ENCODE data around the gene BAIAP3. TPM values are rescaled to one million over a fixed set of nuclear protein-coding genes. Genes with fewer than 3 reads are reported as not detected.
A peak's percentile ranks its signal among the peaks of the same experiment; 100 is the strongest.

BAIAP3 gene
- total and polyA plus RNA-seq, 2 of the 4 experiments (the other 2 are of a cell fraction), result 0.36 to 0.65 TPM

- peak overlapping the region; percentile 96 for H2AK9ac ChIP-seq (replicated peaks; ENCODE audit: low read depth, low read length, poor library complexity)
- 96% methylated on average over 12 of the region's 25 CpGs; no CpG with 5 or more reads in 1 of the 2 experiments for WGBS, 2 experiments (ENCODE audit: extremely low coverage in 2 of 2, insufficient read length in 1 of 2)
- H4K5ac ChIP-seq (ENCODE audit: low read depth, low read length), result peak overlapping the region; percentile 49; the same call in 1 of the 2 replicates
- peak overlapping the region; percentile 57 to 87; a peak in 2 of 4 replicates for H4K8ac ChIP-seq (ENCODE audit: low read depth in 2 of 2, low read length in 2 of 2)
- dilution Hi-C loops (cut with HindIII; ENCODE audit: low sequenced_read_pairs, unreplicated experiment) (no loop called here), in situ Hi-C loops (cut with MboI; ENCODE audit: low sequenced_read_pairs) (no loop called here), intact Hi-C loops (cut with micrococcal nuclease) (no loop called here)
- ChIA-PET CTCF (no interaction called here), POLR2A (ENCODE audit: unreplicated experiment) (no interaction called here)
- H3K27me3 ChIP-seq (ENCODE audit: control insufficient read depth, insufficient read depth, low read length), result no peaks in the 10 kb centered on the region
- H3K4ac ChIP-seq (ENCODE audit: low read depth, low read length), result peak overlapping the region; percentile 81
- peak overlapping the region; percentile 68 for H2BK120ac ChIP-seq (ENCODE audit: low read depth, low read length)
- H3K4me2 ChIP-seq (ENCODE audit: low read depth, low read length), result peak overlapping the region; percentile 87
- no peak overlapping the region for H3K18ac ChIP-seq (ENCODE audit: low read depth, low read length)
- H2BK20ac ChIP-seq (ENCODE audit: low read depth, low read length), result peak overlapping the region; percentile 31
- H2AFZ ChIP-seq (replicated peaks; ENCODE audit: low read length, poor library complexity), result no peak overlapping the region
- DNase-seq (no peak), ATAC-seq (ENCODE audit: low read depth) (no peak)
- H3K79me1 ChIP-seq (ENCODE audit: low read depth in 1 of 2, low read length in 2 of 2), result peaks cover 9 to 30% of the 10 kb centered on the region in 2 experiments
- peak overlapping the region; percentile 94 for H2AK5ac ChIP-seq (ENCODE audit: low read depth, low read length)
- H3K36me3 ChIP-seq (ENCODE audit: control insufficient read depth, insufficient read depth, low read length), result peaks cover 20% of the 10 kb centered on the region
- H4K91ac ChIP-seq (ENCODE audit: insufficient read depth, low read depth, low read length), result peak overlapping the region; percentile 67
- H3K14ac ChIP-seq (replicated peaks; ENCODE audit: low read depth, low read length), result peak overlapping the region; percentile 70; the same call in 1 of the 2 replicates
- H2BK5ac ChIP-seq (ENCODE audit: low read depth, low read length, poor library complexity, severe bottlenecking), result peak overlapping the region; percentile 97
- no peaks in the 10 kb centered on the region for H3K9me3 ChIP-seq (ENCODE audit: control insufficient read depth, insufficient read depth, low read length)
- peak overlapping the region; percentile 74 for H3K23ac ChIP-seq (ENCODE audit: low read depth, low read length)
- peak overlapping the region; percentile 89; the same call in 2 of the 3 replicates for H2BK15ac ChIP-seq (ENCODE audit: low read depth, low read length)
- peak overlapping the region; percentile 73; the same call in 1 of the 2 replicates for H3K9ac ChIP-seq (ENCODE audit: low read depth, low read length)
- peak overlapping the region; percentile 66; the same call in 1 of the 2 replicates for H3K56ac ChIP-seq (ENCODE audit: extremely low read depth, insufficient read depth, low read length)
- BruUV-seq (replicated peaks), result no TSS peak
- peaks cover 11% of the 10 kb centered on the region for H3K4me1 ChIP-seq (ENCODE audit: control insufficient read depth, insufficient read depth, low read length)
- 0 out of 2 replicates have a peak, but pooled peaks cover 6% of the 10 kb centered on the region for H3K9me1 ChIP-seq (ENCODE audit: insufficient read depth, low read length)
- peak overlapping the region; percentile 87 for H3K27ac ChIP-seq (ENCODE audit: insufficient read depth, low read length)
- no peaks in the 10 kb centered on the region; the same call in 1 of the 2 replicates for H4K20me1 ChIP-seq (ENCODE audit: insufficient read depth, low read length)
- H3K4me3 ChIP-seq (ENCODE audit: insufficient read depth, low read depth, low read length), result peak overlapping the region; percentile 55; the same call in 1 of the 2 replicates
- no peak for TF ChIP-seq MAZ (IDR thresholded peaks at IDR 0.05; ENCODE audit: borderline replicate concordance, low read depth, low read length)
- TF ChIP-seq RAD21 (IDR thresholded peaks at IDR 0.05; ENCODE audit: low read length), result no peak
- no peak for TF ChIP-seq USF2 (IDR thresholded peaks at IDR 0.05; ENCODE audit: low read depth, low read length)
- no peak for TF ChIP-seq SMC3 (IDR thresholded peaks at IDR 0.05; ENCODE audit: low read depth, low read length)
- TF ChIP-seq ELK1 (IDR thresholded peaks at IDR 0.05; ENCODE audit: borderline replicate concordance, low read depth, low read length), result no peak
- TF ChIP-seq BHLHE40 (IDR thresholded peaks at IDR 0.05; ENCODE audit: low read depth, low read length), result no peak
- TF ChIP-seq CEBPB (IDR thresholded peaks at IDR 0.05; ENCODE audit: low read depth, low read length), result no peak
- no peak for TF ChIP-seq NFE2L2 (IDR thresholded peaks at IDR 0.05; ENCODE audit: low read depth, low read length)
- TF ChIP-seq RCOR1 (IDR thresholded peaks at IDR 0.05; ENCODE audit: insufficient replicate concordance, low read length), result no peak
- no peak for TF ChIP-seq MXI1 (IDR thresholded peaks at IDR 0.05; ENCODE audit: borderline replicate concordance, low read depth, low read length)
- no peak for TF ChIP-seq CHD1 (IDR thresholded peaks at IDR 0.05; ENCODE audit: low read depth, low read length)
- TF ChIP-seq FOS (IDR thresholded peaks at IDR 0.05; ENCODE audit: low read depth, low read length), result no peak
- no peak for TF ChIP-seq RFX5 (IDR thresholded peaks at IDR 0.05; ENCODE audit: low read depth, low read length)
- TF ChIP-seq POLR2A (IDR thresholded peaks at IDR 0.05; ENCODE audit: low read depth, low read length), result no peak
These were observed 44.8 kb downstream of the BAIAP3 start for GRCh38 chr16:1378087-1378803.

All from IMR-90 (cell line).